Peyer's patch (tissue), 4 donors: ENCODE data around the gene DLGAP4. TPM values are rescaled to one million over a fixed set of nuclear protein-coding genes. Genes with fewer than 3 reads are reported as not detected.

Experiments used
- DNase-seq, 3 donors: peaks; one replicate each; pipeline ENCODE4 v3.0.0-alpha.2; 2017 to 2019
- H3K27ac ChIP-seq, 4 donors: fragments of 200-600 bp; sonication (generic); one replicate each; pipeline ENCODE4 v1.5.1; 2016 to 2019
- H3K27me3 ChIP-seq, 2 donors: fragments of 200-600 bp; sonication (generic); one replicate each; pipeline ENCODE4 v1.5.1; 2019
- H3K36me3 ChIP-seq, 3 donors: fragments of 200-600 bp; sonication (generic); one replicate each; pipeline ENCODE4 v1.5.1; 2016 to 2019
- H3K4me1 ChIP-seq, 4 donors: fragments of 200-600 bp; sonication (generic); one replicate each; pipeline ENCODE4 v1.5.1; 2016 to 2019
- H3K4me3 ChIP-seq, 4 donors: fragments of 200-600 bp; sonication (generic); 1 replicate in 3 of 4; 2 replicates in 1 of 4; pipeline ENCODE4 v1.5.1; 2016 to 2019; ENCODE audit warnings: mild to moderate bottlenecking in 1 of 4
- H3K9me3 ChIP-seq, 4 donors: fragments of 200-600 bp; sonication (generic); one replicate each; pipeline ENCODE4 v1.5.1; 2016 to 2019; ENCODE audit warnings: mild to moderate bottlenecking in 1 of 4
- POLR2A ChIP-seq, 2 donors: fragments of 450-650 bp; IDR thresholded peaks; one replicate each; pipeline ENCODE4 v1.5.1; 2017; ENCODE audit warnings: antibody characterized with exemption in 2 of 2, mild to moderate bottlenecking in 2 of 2, moderate library complexity in 2 of 2
- total RNA-seq, 4 donors: library from RNA; depleted of rRNA; stranded (reverse); fragments of >200 nt; gene quantifications; one replicate each; pipeline ENCODE4 v1.1.0, GENCODE V29; 2016
- TF ChIP-seq, protein P1 (sequence below), 6 experiments: fragments of 450-650 bp in 4 of 6; fragments of 200-600 bp in 2 of 6; sonication (generic) in 1 of 6; IDR thresholded peaks; one replicate each; pipeline ENCODE4 v1.5.1; 2017 to 2019; ENCODE audit warnings: antibody characterized with exemption in 6 of 6, mild to moderate bottlenecking in 3 of 6, moderate library complexity in 1 of 6

DLGAP4 gene
- total RNA-seq, 4 donors from 2014 or later: 44.5 to 70.1 (median 59.0) TPM

- Histone ChIP-seq H3K4me3 (no peak overlapping the region), H3K4me1 (no peaks in the 10 kb centered on the region), H3K9me3 (no peaks in the 10 kb centered on the region), H3K36me3 (no peaks in the 10 kb centered on the region), H3K27ac (no peak overlapping the region), H3K27me3 (no peaks in the 10 kb centered on the region)
- no peak for TF ChIP-seq POLR2A (IDR thresholded peaks at IDR 0.05)
- TF ChIP-seq, protein P1, sequence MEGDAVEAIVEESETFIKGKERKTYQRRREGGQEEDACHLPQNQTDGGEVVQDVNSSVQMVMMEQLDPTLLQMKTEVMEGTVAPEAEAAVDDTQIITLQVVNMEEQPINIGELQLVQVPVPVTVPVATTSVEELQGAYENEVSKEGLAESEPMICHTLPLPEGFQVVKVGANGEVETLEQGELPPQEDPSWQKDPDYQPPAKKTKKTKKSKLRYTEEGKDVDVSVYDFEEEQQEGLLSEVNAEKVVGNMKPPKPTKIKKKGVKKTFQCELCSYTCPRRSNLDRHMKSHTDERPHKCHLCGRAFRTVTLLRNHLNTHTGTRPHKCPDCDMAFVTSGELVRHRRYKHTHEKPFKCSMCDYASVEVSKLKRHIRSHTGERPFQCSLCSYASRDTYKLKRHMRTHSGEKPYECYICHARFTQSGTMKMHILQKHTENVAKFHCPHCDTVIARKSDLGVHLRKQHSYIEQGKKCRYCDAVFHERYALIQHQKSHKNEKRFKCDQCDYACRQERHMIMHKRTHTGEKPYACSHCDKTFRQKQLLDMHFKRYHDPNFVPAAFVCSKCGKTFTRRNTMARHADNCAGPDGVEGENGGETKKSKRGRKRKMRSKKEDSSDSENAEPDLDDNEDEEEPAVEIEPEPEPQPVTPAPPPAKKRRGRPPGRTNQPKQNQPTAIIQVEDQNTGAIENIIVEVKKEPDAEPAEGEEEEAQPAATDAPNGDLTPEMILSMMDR (IDR thresholded peaks at IDR 0.05): no peak
- no peak for DNase-seq
Measured at GRCh38 chr20:36367907-36368799, 62.0 kb downstream of the DLGAP4 start.

- no peak for DNase-seq
- Histone ChIP-seq H3K4me1 (no peaks in the 10 kb centered on the region), H3K27me3 (no peaks in the 10 kb centered on the region), H3K9me3 (no peaks in the 10 kb centered on the region), H3K36me3 (no peaks in the 10 kb centered on the region), H3K27ac (no peak overlapping the region), H3K4me3 (no peak overlapping the region)
- TF ChIP-seq, protein P1 (IDR thresholded peaks at IDR 0.05): no peak
- no peak for TF ChIP-seq POLR2A (IDR thresholded peaks at IDR 0.05)
Measured at GRCh38 chr20:36368869-36369268, 62.7 kb downstream of the DLGAP4 start.

DNA sequence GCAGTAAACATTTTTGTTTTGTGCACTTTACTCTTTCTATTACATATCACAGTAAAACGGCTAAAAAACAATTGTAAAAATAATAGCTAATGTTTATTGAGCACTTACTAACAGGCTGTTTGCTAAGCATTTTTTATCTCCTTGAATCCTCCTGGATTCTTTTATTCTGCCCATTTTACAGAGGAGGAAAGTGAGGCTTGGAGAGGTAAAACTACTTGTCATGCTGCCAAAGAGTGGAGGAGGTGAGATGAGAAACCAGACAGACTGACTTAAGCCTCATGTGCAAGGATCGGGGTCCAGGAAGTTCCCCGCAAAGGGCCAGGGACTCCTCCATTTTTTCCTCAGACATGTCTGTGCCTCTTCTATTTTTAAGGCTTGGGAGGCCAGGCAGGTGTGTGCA is 63.6 kb downstream of the DLGAP4 start:
- Histone ChIP-seq H3K4me1 (no peaks in the 10 kb centered on the region), H3K27me3 (no peaks in the 10 kb centered on the region), H3K4me3 (no peak overlapping the region), H3K36me3 (no peaks in the 10 kb centered on the region), H3K9me3 (no peaks in the 10 kb centered on the region), H3K27ac (no peak overlapping the region)
- TF ChIP-seq, protein P1 (IDR thresholded peaks at IDR 0.05): no peak
- no peak for TF ChIP-seq POLR2A (IDR thresholded peaks at IDR 0.05)
- DNase-seq: no peak

- H3K4me3 ChIP-seq: no peak overlapping the region
- H3K27ac ChIP-seq: no peak overlapping the region
- TF ChIP-seq POLR2A (IDR thresholded peaks at IDR 0.05): no peak
- no peaks in the 10 kb centered on the region for H3K4me1 ChIP-seq
- no peaks in the 10 kb centered on the region for H3K36me3 ChIP-seq
- no peak for DNase-seq
- no peaks in the 10 kb centered on the region for H3K27me3 ChIP-seq
- H3K9me3 ChIP-seq: no peaks in the 10 kb centered on the region
Measured at GRCh38 chr20:36370991-36371790, 65.1 kb downstream of the DLGAP4 start.

DNA sequence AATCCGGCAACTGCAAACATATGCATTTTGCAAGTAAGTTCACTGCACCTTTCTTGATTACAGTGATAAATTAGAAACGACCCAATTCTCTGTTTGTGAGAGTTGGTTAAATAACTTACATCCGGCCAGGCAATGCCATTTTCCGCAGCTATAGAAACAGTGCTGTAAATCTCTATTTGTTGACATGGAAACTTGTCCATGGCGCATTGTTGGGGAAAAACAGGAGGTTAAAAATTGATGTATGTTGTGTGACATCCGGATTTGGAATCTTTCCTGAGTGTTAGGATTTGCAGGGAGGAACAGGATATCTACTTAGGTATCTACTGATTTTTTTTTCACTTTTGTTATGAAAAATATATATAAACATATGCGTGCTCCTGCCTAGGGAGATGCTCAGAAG is 66.5 kb downstream of the DLGAP4 start:
- H3K4me1 ChIP-seq: no peaks in the 10 kb centered on the region
- no peaks in the 10 kb centered on the region for H3K27me3 ChIP-seq
- no peak overlapping the region for H3K4me3 ChIP-seq
- no peak overlapping the region for H3K27ac ChIP-seq
- TF ChIP-seq POLR2A (IDR thresholded peaks at IDR 0.05): no peak
- TF ChIP-seq, protein P1 (IDR thresholded peaks at IDR 0.05): no peak
- no peaks in the 10 kb centered on the region for H3K36me3 ChIP-seq
- no peak for DNase-seq
- no peaks in the 10 kb centered on the region for H3K9me3 ChIP-seq

- no peak for TF ChIP-seq POLR2A (IDR thresholded peaks at IDR 0.05)
- TF ChIP-seq, protein P1 (IDR thresholded peaks at IDR 0.05): no peak
- DNase-seq: no peak
- Histone ChIP-seq H3K27ac (no peak overlapping the region), H3K27me3 (no peaks in the 10 kb centered on the region), H3K9me3 (no peaks in the 10 kb centered on the region), H3K36me3 (no peaks in the 10 kb centered on the region), H3K4me3 (no peak overlapping the region), H3K4me1 (no peaks in the 10 kb centered on the region)
Measured at GRCh38 chr20:36373089-36373488, 67.0 kb downstream of the DLGAP4 start.
